Activated CD8-positive, alpha-beta memory T cell treated with anti-CD3 and anti-CD28 coated beads, Interleukin-2, amount 50 U/mL, for 4 hours (primary cell): ENCODE measurements around the gene TMTC2.
"Not testable (repeated sequence)": the region's sequence is repeated elsewhere in the genome, so short reads cannot be mapped to it uniquely, and the experiment has no call there.

Experiments
- DNase-seq: peaks from one replicate; pipeline ENCODE4 v3.0.0-alpha.2; 2020

Gene TMTC2

GRCh38 chr12:82730953-82731459 lies 44.3 kb downstream of the TMTC2 start:
- no peak for DNase-seq

GRCh38 chr12:82740129-82741000 lies 53.7 kb downstream of the TMTC2 start:
- no peak for DNase-seq

- no peak for DNase-seq
Observed at GRCh38 chr12:82745063-82745674, 58.5 kb downstream of the TMTC2 start.

GRCh38 chr12:82745807-82746206 lies 59.1 kb downstream of the TMTC2 start:
- DNase-seq = no peak

- no peak for DNase-seq
Observed at GRCh38 chr12:82746668-82747067, 60.0 kb downstream of the TMTC2 start.

GRCh38 chr12:82749015-82749414 lies 62.3 kb downstream of the TMTC2 start:
- DNase-seq = no peak

GRCh38 chr12:82754856-82755255 lies 68.2 kb downstream of the TMTC2 start:
- no peak for DNase-seq

GRCh38 chr12:82756303-82756702 lies 69.6 kb downstream of the TMTC2 start:
- no peak for DNase-seq

GRCh38 chr12:82757059-82757458 lies 70.4 kb downstream of the TMTC2 start:
- no peak for DNase-seq

- DNase-seq = no peak
Observed at GRCh38 chr12:82757656-82758055, 71.0 kb downstream of the TMTC2 start.

GRCh38 chr12:82758749-82759330 lies 72.1 kb downstream of the TMTC2 start:
- DNase-seq = no peak

GRCh38 chr12:82760423-82760822 lies 73.7 kb downstream of the TMTC2 start:
- DNase-seq = no peak

- DNase-seq = not testable (repeated sequence)
Observed at GRCh38 chr12:82765206-82765605, 78.5 kb downstream of the TMTC2 start.

GRCh38 chr12:82765971-82766705 lies 79.4 kb downstream of the TMTC2 start:
- DNase-seq = no peak

- DNase-seq = no peak
Observed at GRCh38 chr12:82774666-82775065, 88.0 kb downstream of the TMTC2 start.

- no peak for DNase-seq
Observed at GRCh38 chr12:82780517-82780916, 93.8 kb downstream of the TMTC2 start.

- no peak for DNase-seq
Observed at GRCh38 chr12:82781309-82781997, 94.7 kb downstream of the TMTC2 start.

GRCh38 chr12:82783435-82783834 lies 96.7 kb downstream of the TMTC2 start:
- DNase-seq = no peak

- no peak for DNase-seq
Observed at GRCh38 chr12:82787016-82787415, 100.3 kb downstream of the TMTC2 start.

GRCh38 chr12:82788594-82788993 lies 101.9 kb downstream of the TMTC2 start:
- no peak for DNase-seq

GRCh38 chr12:82789674-82790073 lies 103.0 kb downstream of the TMTC2 start:
- DNase-seq = no peak

GRCh38 chr12:82793751-82794281 lies 107.1 kb downstream of the TMTC2 start:
- DNase-seq = no peak
